T-helper 1 cell treated with Interleukin-12 subunit alpha and Interleukin-12 subunit beta and Interleukin-4 antibody, amounts not matched to agents 30 μg/mL and 1 μg/mL, for 36 hours (primary cell): ENCODE data around the gene SYT3.
"Not testable (repeated sequence)": the region's sequence is repeated elsewhere in the genome, so short reads cannot be mapped to it uniquely, and the experiment has no call there.

Source experiments
- H3K27ac Mint-ChIP-seq: one replicate; pipeline ENCODE4 v1.8.0; 2021; ENCODE audit warnings: mild to moderate bottlenecking, mixed read lengths
- H3K27me3 Mint-ChIP-seq: one replicate; pipeline ENCODE4 v1.8.0; 2021; ENCODE audit warnings: low read depth, mixed read lengths
- H3K36me3 Mint-ChIP-seq: one replicate; pipeline ENCODE4 v1.8.0; 2021; ENCODE audit warnings: low read depth, mixed read lengths
- H3K4me1 Mint-ChIP-seq: one replicate; pipeline ENCODE4 v1.8.0; 2021; ENCODE audit warnings: low read depth, mixed read lengths
- H3K4me3 Mint-ChIP-seq: one replicate; pipeline ENCODE4 v1.8.0; 2021; ENCODE audit warnings: mild to moderate bottlenecking, moderate library complexity, mixed read lengths
- H3K9me3 Mint-ChIP-seq: one replicate; pipeline ENCODE4 v1.8.0; 2021; ENCODE audit warnings: mixed read lengths

Gene SYT3

GRCh38 chr19:50607388-50607787, 32.3 kb downstream of the SYT3 start:
- H3K4me3 Mint-ChIP-seq: no peak overlapping the region
- H3K4me1 Mint-ChIP-seq: peaks cover 5% of the 10 kb centered on the region
- H3K36me3 Mint-ChIP-seq: no peaks in the 10 kb centered on the region
- no peak overlapping the region for H3K27ac Mint-ChIP-seq
- H3K27me3 Mint-ChIP-seq: peaks cover 15% of the 10 kb centered on the region
- peaks cover 12% of the 10 kb centered on the region for H3K9me3 Mint-ChIP-seq

DNA sequence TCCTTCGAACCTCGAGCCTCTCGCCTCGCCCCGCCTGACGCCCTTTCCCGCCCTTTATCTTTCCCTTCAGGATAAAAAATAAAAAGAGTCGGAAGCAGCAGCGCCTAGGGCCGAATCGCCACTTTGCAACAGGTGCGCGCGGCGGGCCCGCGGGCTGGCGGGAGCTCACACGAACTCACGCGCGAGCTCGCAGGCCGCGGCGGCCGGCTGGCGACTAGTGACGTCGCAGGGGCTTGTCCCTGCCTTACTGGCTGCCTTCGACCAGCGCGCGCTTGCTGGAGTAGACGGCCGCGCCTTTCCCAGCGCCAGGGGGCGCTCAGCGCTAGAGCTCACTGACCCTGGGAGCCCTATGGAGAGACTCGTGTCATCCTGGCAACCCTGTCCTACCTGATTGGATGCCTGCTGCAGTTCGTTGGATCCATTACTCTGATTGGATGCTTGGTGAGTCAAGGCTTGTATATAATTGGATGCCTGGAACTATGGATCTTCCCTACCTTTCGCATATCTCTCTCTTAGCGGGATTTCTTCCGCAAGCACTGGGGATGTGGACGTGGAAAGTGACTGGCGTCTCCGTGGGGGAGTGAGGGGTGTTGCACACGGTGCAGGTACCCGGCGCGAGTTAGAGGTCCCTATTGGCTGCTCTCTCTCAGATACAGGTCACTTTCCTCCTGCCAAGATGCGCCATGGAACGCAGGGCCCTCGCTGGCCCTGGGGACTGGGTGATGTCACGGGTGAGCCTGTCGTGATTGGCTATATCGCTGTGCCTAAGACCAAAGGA, 33.4 kb downstream of the SYT3 start:
- H3K27ac Mint-ChIP-seq, H3K4me1 Mint-ChIP-seq, H3K4me3 Mint-ChIP-seq, H3K36me3 Mint-ChIP-seq: not testable (repeated sequence)
- peaks cover 24% of the 10 kb centered on the region for H3K27me3 Mint-ChIP-seq
- H3K9me3 Mint-ChIP-seq: peaks cover 12% of the 10 kb centered on the region

GRCh38 chr19:50604264-50605073, 35.2 kb downstream of the SYT3 start:
- H3K9me3 Mint-ChIP-seq: peaks cover 12% of the 10 kb centered on the region
- H3K36me3 Mint-ChIP-seq, H3K27ac Mint-ChIP-seq, H3K4me1 Mint-ChIP-seq, H3K4me3 Mint-ChIP-seq: not testable (repeated sequence)
- H3K27me3 Mint-ChIP-seq: peaks cover 24% of the 10 kb centered on the region

GRCh38 chr19:50602935-50603334, 36.7 kb downstream of the SYT3 start:
- Mint-ChIP-seq H3K4me1 (peaks cover 1% of the 10 kb centered on the region), H3K27me3 (peaks cover 19% of the 10 kb centered on the region), H3K27ac (no peak overlapping the region), H3K9me3 (peaks cover 8% of the 10 kb centered on the region), H3K4me3 (no peak overlapping the region), H3K36me3 (no peaks in the 10 kb centered on the region)

DNA sequence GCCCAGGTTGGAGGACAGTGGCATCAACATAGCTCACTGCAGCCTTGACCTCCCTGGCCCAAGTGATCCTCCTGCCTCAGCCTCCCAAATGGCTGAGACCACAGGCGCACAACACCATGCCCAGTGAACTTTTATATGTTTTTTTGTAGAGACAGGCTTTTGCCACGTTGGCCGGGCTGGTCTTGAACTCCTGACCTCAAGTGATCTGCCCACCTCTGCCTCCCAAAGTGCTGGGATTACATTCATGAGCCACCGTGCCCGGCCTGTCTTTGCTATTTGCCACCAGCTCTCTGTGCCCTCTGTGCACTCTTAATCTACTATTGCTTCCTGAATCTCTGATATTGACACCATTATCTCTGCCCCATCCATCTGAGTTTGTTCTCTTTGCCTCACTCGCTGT, 37.2 kb downstream of the SYT3 start:
- Mint-ChIP-seq H3K36me3 (no peaks in the 10 kb centered on the region), H3K27ac (no peak overlapping the region), H3K4me1 (peaks cover 1% of the 10 kb centered on the region), H3K27me3 (peaks cover 19% of the 10 kb centered on the region), H3K9me3 (peaks cover 5% of the 10 kb centered on the region), H3K4me3 (no peak overlapping the region)

DNA sequence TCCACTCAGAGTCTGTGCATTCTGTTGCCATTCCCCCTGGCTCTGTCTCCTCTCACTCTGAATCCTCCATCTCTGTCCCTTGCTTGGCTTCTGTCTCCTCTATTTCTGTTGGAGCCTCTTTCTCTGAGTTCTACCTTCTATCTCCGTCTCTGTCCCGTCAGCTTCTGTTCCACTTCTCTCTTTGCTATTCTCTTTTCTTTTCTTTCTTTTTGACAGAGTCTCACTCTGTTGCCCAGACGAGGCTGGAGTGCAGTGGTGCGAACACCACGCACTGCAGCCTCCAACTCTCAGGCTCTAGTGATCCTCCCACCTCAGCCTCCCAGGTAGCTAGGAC, 37.6 kb downstream of the SYT3 start:
- no peaks in the 10 kb centered on the region for H3K36me3 Mint-ChIP-seq
- H3K27me3 Mint-ChIP-seq: peaks cover 16% of the 10 kb centered on the region
- peaks cover 1% of the 10 kb centered on the region for H3K4me1 Mint-ChIP-seq
- peaks cover under 1% of the 10 kb centered on the region for H3K9me3 Mint-ChIP-seq
- no peak overlapping the region for H3K27ac Mint-ChIP-seq
- H3K4me3 Mint-ChIP-seq: no peak overlapping the region

- no peak overlapping the region for H3K4me3 Mint-ChIP-seq
- H3K4me1 Mint-ChIP-seq: peaks cover 1% of the 10 kb centered on the region
- H3K9me3 Mint-ChIP-seq: no peaks in the 10 kb centered on the region
- peaks cover 16% of the 10 kb centered on the region for H3K27me3 Mint-ChIP-seq
- H3K36me3 Mint-ChIP-seq: no peaks in the 10 kb centered on the region
- no peak overlapping the region for H3K27ac Mint-ChIP-seq
These were observed 38.1 kb downstream of the SYT3 start for GRCh38 chr19:50601407-50602088.

- Mint-ChIP-seq H3K9me3 (no peaks in the 10 kb centered on the region), H3K36me3 (no peaks in the 10 kb centered on the region), H3K27ac (no peak overlapping the region), H3K27me3 (peaks cover 16% of the 10 kb centered on the region), H3K4me3 (no peak overlapping the region), H3K4me1 (no peaks in the 10 kb centered on the region)
These were observed 40.3 kb downstream of the SYT3 start for GRCh38 chr19:50599427-50599826.

DNA sequence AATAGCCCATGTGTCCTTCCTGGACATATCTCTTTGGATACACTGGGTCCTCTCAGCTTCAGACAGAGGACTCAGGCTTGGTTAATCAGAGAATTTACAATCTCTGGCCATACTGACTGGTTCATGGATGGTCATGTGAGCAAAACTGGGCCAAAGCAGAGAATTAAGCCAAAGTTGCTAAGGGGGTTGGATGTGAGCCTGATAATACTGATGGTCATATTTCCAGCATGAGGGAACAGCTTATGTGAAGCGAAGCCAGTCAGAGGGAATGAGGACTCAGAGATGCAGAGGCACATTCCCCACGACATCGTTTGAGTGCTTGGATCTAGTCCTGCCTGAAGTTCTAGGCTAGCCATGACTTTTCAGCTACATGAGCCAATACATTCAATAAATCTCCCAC, 49.5 kb downstream of the SYT3 start:
- H3K4me1 Mint-ChIP-seq: no peaks in the 10 kb centered on the region
- H3K27ac Mint-ChIP-seq: no peak overlapping the region
- no peak overlapping the region for H3K4me3 Mint-ChIP-seq
- H3K9me3 Mint-ChIP-seq: no peaks in the 10 kb centered on the region
- H3K36me3 Mint-ChIP-seq: no peaks in the 10 kb centered on the region
- H3K27me3 Mint-ChIP-seq: no peaks in the 10 kb centered on the region

DNA sequence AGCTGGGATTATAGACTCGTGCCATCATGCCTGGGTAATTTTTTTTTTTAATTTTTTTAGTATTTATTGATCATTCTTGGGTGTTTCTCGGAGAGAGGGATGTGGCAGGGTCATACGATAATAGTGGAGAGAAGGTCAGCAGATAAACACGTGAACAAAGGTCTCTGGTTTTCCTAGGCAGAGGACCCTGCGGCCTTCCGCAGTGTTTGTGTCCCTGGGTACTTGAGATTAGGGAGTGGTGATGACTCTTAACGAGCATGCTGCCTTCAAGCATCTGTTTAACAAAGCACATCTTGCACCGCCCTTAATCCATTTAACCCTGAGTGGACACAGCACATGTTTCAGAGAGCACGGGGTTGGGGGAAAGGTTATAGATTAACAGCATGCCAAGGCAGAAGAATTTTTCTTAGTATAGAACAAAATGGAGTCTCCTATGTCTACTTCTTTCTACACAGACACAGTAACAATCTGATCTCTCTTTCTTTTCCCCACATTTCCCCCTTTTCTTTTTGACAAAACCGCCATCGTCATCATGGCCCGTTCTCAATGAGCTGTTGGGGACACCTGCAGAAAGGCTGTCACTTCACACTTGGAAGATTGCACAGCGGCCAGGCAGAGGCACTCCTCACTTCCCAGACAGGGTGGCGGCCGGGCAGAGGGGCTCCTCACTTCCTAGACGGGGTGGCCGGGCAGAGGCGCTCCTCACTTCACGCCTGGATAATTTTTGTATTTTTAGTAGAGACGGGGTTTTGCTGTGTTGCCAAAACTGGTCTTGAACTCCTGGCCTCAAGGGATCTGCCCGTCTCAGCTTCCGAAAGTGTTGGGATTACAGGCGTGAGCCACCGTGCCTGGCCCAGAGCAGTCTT, 57.7 kb downstream of the SYT3 start:
- not testable (repeated sequence) for H3K27ac Mint-ChIP-seq

GRCh38 chr19:50580970-50581634, 58.6 kb downstream of the SYT3 start:
- no peaks in the 10 kb centered on the region for H3K9me3 Mint-ChIP-seq
- H3K36me3 Mint-ChIP-seq: no peaks in the 10 kb centered on the region
- no peaks in the 10 kb centered on the region for H3K27me3 Mint-ChIP-seq
- no peak overlapping the region for H3K27ac Mint-ChIP-seq
- H3K4me1 Mint-ChIP-seq: no peaks in the 10 kb centered on the region
- H3K4me3 Mint-ChIP-seq: no peak overlapping the region

More for the DNA sequence above, 57.7 kb downstream of the SYT3 start:
- not testable (repeated sequence) for H3K9me3 Mint-ChIP-seq, H3K4me1 Mint-ChIP-seq, H3K36me3 Mint-ChIP-seq, H3K4me3 Mint-ChIP-seq, H3K27me3 Mint-ChIP-seq

DNA sequence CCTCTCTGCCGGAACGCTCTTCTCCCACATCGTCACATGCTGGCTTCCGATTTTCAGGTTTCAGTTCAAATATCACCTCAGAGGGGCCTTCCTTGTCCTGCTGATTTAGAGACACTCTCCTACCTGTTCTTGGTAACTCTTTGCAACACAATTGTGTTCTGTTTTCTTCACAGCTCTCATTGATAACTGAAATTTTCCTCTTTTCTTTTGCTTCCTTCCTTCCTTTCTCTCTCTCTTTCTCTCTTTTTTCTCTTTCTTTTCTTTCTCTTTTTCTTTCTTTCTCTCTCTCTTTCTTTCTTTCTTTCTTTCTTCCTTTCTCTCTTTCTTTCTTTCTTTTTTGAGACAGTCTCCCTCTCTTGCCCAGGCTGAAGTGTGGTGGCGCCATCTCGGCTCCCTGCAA, 59.4 kb downstream of the SYT3 start:
- H3K27ac Mint-ChIP-seq: no peak overlapping the region
- no peaks in the 10 kb centered on the region for H3K36me3 Mint-ChIP-seq
- H3K4me3 Mint-ChIP-seq: no peak overlapping the region
- H3K9me3 Mint-ChIP-seq: no peaks in the 10 kb centered on the region
- H3K27me3 Mint-ChIP-seq: no peaks in the 10 kb centered on the region
- H3K4me1 Mint-ChIP-seq: no peaks in the 10 kb centered on the region

- not testable (repeated sequence) for H3K36me3 Mint-ChIP-seq
These were observed 62.9 kb downstream of the SYT3 start for GRCh38 chr19:50576769-50577168.

More at GRCh38 chr19:50576769-50577168, 62.9 kb downstream of the SYT3 start:
- H3K4me3 Mint-ChIP-seq, H3K27ac Mint-ChIP-seq, H3K27me3 Mint-ChIP-seq, H3K9me3 Mint-ChIP-seq, H3K4me1 Mint-ChIP-seq: not testable (repeated sequence)
